AG04449 (cell line): ENCODE results near the gene C16orf89.

Experiments
- CTCF ChIA-PET: fragments of 350-600 bp; formaldehyde crosslinking; extraction: SDS; loops from one replicate; lab custom pipeline; 2021; ENCODE audit warnings: antibody characterized with exemption; lab: Yijun Ruan, JAX
- POLR2A ChIA-PET: fragments of 400-600, 350-600 bp; formaldehyde crosslinking; extraction: SDS; loops from one replicate; lab custom pipeline; 2020; ENCODE audit warnings: antibody characterized with exemption, inconsistent platforms; lab: Yijun Ruan, JAX
- DNase-seq: peaks from one replicate; pipeline ENCODE4 v3.0.0-alpha.2; 2010; ENCODE audit warnings: low read depth, low spot score
- H3K4me3 ChIP-seq: 2 replicates; pipeline ENCODE4 v1.5.1; 2011; ENCODE audit warnings: low read depth, mild to moderate bottlenecking, control low read depth, low read length
- TF ChIP-seq, protein P1 (sequence below): IDR thresholded peaks from one replicate; pipeline ENCODE4 v1.5.1; 2011; ENCODE audit warnings: mild to moderate bottlenecking, moderate library complexity, low read length, control low read depth, inconsistent platforms; ENCODE audit not compliant: insufficient read depth; ENCODE audit errors: missing control alignments

The C16orf89 gene

DNA sequence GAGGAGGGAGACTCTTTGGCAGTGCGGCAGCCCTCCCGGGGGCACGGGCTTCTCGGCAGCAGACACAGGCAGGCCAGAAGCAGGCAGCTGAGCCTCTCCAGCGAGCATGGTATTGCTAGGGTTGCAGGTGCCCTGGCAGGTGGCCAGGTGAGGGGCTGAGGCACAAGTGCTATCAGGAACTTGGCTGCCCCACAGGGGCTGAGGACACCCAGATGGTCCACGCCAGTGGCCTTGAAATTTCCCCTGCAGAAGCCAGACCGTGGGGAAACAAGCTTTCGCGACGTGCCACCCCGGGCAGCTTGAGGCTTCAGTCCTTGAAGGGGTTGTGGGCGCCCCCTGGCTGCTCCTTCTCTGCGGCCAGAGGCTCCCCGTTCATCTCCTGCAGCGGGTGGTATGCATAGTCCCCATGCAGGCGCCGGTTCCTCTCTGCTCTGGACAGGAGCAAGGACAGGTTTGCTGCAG is 40.6 kb downstream of the C16orf89 start:
- H3K4me3 ChIP-seq: no peak overlapping the region
- CTCF ChIA-PET: interaction anchor here (1.2 to 1.9 kb wide), 3 partner anchors 11 to 60 kb away, joined by 3 to 5 read pairs (median 4); no protein-coding TSS in a partner anchor
- POLR2A ChIA-PET: no interaction called here
- no peak for DNase-seq
- TF ChIP-seq, protein P1, sequence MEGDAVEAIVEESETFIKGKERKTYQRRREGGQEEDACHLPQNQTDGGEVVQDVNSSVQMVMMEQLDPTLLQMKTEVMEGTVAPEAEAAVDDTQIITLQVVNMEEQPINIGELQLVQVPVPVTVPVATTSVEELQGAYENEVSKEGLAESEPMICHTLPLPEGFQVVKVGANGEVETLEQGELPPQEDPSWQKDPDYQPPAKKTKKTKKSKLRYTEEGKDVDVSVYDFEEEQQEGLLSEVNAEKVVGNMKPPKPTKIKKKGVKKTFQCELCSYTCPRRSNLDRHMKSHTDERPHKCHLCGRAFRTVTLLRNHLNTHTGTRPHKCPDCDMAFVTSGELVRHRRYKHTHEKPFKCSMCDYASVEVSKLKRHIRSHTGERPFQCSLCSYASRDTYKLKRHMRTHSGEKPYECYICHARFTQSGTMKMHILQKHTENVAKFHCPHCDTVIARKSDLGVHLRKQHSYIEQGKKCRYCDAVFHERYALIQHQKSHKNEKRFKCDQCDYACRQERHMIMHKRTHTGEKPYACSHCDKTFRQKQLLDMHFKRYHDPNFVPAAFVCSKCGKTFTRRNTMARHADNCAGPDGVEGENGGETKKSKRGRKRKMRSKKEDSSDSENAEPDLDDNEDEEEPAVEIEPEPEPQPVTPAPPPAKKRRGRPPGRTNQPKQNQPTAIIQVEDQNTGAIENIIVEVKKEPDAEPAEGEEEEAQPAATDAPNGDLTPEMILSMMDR: peak; percentile 38

- TF ChIP-seq, protein P1: no peak
- CTCF ChIA-PET: interaction anchor here (1.2 to 1.9 kb wide), 3 partner anchors 12 to 59 kb away, joined by 3 to 5 read pairs (median 4); no protein-coding TSS in a partner anchor
- no peak for DNase-seq
- no peak overlapping the region for H3K4me3 ChIP-seq
- POLR2A ChIA-PET: no interaction called here
Measured at GRCh38 chr16:5024632-5025031, 41.1 kb downstream of the C16orf89 start.

- CTCF ChIA-PET: no interaction called here
- TF ChIP-seq, protein P1: no peak
- no peak overlapping the region for H3K4me3 ChIP-seq
- POLR2A ChIA-PET: interaction anchor here (0.6 kb wide), 1 partner anchor 373 kb away, joined by 4 read pairs; no protein-coding TSS in a partner anchor
- no peak for DNase-seq
Measured at GRCh38 chr16:5022521-5022920, 43.2 kb downstream of the C16orf89 start.

- DNase-seq: no peak
- no peak overlapping the region for H3K4me3 ChIP-seq
- TF ChIP-seq, protein P1: no peak
- ChIA-PET CTCF (no interaction called here), POLR2A (interaction anchor here (0.6 kb wide), 1 partner anchor 9 kb away, joined by 3 read pairs; no protein-coding TSS in a partner anchor)
Measured at GRCh38 chr16:5020551-5020950, 45.2 kb downstream of the C16orf89 start.

- ChIA-PET CTCF (no interaction called here), POLR2A (no interaction called here)
- no peak for DNase-seq
- H3K4me3 ChIP-seq: no peak overlapping the region
- TF ChIP-seq, protein P1: no peak
Measured at GRCh38 chr16:5019775-5020174, 46.0 kb downstream of the C16orf89 start.

GRCh38 chr16:5018793-5019192 is 47.0 kb downstream of the C16orf89 start:
- ChIA-PET POLR2A (no interaction called here), CTCF (interaction anchor here (1.2 kb wide), 1 partner anchor 23 kb away, joined by 3 read pairs; no protein-coding TSS in a partner anchor)

More at GRCh38 chr16:5018793-5019192, 47.0 kb downstream of the C16orf89 start:
- TF ChIP-seq, protein P1: no peak
- H3K4me3 ChIP-seq: no peak overlapping the region
- no peak for DNase-seq
